GF-D8 (cell line): ENCODE results near the gene CPNE6.

Source experiments
- DNase-seq: peaks from one replicate; lab custom pipeline; 2025; lab: John Stamatoyannopoulos, UW

The CPNE6 gene

DNA sequence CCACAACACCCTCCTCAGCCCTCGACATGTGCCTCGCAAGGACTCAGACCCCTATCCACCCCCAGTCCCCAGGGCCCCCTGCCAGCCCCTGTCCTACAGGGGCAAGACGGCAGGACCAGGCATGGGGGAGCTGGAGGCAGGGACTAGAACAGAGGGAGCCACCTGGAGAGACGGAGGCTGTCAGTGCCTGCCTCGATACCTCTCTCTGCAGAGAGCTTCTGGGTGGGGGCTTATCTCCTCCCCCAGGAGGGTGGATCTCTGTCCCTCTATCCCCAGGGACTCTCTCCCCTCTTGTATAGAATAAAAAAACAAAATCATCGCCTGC is 2.0 kb upstream of the CPNE6 start:
- DNase-seq = no peak

DNA sequence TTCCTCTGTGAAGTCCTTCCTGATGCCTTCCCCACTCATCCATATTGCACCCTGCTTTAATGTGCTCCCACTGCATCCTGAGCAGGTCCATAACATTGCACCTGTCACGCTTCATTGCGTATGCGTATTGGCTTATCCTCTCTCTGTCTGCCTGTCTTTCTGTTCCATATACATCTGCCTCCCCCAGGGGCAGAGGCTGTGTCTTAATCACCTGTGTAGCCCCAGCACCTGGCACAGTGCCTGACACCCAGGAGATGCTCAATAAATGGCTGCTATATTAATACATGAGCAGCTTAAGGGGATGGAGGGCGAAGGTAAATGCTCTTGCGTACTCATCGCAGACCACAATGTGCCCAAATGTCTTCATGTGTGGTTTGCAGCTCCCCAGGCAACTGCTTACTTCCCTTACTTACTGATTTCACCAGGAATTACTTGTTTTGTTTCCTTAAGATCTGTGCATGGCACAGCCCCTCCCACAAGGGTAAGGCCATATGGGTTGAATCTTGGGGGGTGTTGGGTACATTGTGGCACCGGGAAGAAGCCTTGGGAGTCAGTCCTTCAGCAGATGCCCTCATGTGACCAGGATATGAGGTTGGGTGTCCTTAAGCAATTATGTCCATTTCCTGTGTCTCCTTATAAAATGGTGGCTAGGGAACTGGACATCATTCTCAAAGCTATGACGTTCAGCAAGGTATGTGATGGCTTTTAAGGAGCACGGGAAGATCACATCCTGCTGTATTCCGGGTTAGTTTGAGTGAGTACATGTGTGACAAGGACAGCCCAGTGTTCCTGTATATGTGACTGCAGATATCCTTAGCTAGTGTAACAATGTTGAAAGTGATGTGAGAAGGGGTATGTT is 848 bp upstream of the CPNE6 start:
- DNase-seq = no peak

- DNase-seq = no peak
Measured at GRCh38 chr14:24071836-24072430, 571 bp downstream of the CPNE6 start.

- no peak for DNase-seq
Measured at GRCh38 chr14:24072436-24072835, 1.1 kb downstream of the CPNE6 start.

DNA sequence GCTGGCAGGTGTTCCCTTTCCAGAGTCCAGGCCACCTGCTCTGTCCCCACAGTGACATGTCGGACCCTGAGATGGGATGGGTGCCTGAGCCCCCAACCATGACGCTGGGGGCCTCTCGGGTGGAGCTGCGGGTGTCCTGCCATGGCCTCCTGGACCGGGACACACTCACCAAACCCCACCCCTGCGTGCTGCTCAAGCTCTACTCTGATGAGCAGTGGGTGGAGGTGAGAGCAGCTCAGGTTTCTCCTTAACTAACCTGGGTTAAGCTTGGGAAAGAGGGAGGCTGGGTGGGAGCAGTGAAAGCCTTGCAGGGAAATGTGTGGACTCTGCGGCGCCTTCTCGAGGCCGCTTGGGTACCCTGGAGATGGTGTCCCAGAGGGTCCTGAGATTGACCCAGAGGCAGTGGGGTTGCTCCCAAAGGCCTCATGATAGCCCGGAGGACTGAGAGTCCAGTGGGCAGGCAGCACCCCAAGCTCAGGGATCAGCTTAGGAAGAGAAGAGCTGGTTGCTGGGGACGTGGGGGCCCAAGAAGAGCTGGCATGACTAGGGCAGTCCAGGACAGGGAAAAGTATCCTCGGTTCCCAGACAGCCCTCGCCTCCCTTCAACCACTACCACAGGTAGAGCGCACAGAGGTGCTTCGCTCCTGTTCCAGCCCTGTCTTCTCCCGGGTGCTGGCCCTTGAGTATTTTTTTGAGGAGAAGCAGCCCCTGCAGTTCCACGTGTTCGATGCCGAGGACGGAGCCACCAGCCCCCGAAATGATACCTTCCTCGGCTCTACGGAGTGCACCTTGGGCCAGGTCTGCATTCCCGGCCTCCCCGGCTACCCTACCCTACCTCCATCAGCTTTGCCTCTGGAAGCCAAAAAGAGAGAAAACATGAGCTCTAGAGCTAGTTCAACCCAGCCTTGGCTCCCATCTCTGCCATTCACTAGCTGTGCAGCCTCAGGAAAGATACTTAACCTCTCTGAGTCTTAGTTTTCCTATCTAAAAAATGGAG is 1.8 kb downstream of the CPNE6 start:
- no peak for DNase-seq

GRCh38 chr14:24074625-24075484 is 3.5 kb downstream of the CPNE6 start:
- no peak for DNase-seq

DNA sequence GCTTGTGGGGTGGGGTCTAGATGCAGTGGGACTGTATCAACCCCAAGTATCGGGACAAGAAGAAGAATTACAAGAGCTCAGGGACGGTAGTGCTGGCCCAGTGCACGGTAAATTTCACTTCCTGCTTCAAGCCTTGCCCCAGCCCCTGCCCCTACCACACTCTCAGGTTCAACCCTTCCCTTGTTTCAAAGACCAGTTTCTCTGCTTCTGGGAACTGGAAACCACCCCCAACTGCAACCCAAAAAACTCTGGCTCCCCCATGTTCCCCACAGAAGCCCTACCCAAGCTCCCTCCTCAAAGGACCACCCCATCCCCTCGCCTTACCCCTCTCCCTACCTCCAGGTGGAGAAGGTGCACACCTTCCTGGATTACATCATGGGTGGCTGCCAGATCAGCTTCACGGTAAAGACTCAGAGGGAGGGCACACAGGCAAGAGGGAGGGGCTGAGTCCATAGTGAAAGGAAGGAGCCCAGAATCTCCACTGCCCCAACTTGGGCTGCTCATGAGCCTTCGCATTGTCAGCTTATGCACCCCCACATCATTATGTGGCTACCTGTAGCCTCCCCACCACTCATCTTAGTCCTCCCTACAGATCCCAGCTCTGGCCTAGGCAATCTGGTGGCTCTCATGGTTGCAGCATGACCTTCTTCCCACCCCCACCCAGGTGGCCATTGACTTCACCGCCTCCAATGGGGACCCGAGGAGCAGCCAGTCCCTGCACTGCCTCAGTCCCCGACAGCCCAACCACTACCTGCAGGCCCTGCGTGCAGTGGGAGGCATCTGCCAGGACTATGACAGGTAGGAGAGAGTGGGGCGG is 4.3 kb downstream of the CPNE6 start:
- no peak for DNase-seq

DNA sequence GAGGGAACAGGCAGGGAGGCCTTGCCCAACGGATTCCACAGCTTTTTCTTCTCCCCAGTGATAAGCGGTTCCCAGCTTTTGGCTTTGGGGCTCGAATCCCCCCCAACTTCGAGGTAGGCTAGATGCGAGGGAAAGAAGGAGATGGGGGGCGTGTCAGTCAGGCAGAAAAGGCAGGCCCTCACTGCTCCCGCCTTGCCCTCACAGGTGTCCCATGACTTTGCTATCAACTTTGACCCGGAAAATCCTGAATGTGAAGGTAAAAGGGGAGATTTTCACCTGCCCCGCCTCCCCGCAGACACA is 4.9 kb downstream of the CPNE6 start:
- DNase-seq = no peak

DNA sequence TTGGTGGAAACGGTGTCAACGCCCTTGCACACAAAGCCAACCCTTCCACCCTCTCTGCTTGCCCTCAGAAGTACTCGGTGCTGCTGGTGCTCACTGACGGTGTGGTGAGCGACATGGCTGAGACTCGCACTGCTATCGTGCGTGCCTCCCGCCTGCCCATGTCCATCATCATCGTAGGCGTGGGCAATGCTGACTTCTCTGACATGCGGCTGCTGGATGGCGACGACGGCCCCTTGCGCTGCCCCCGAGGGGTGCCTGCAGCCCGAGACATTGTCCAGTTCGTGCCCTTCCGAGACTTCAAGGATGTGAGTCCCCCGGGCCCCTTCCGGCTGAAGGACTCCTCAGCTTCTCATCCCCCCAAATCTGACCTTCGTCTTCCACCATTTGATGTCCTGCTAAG is 5.7 kb downstream of the CPNE6 start:
- no peak for DNase-seq

- no peak for DNase-seq
Measured at GRCh38 chr14:24078146-24078545, 6.8 kb downstream of the CPNE6 start.

- DNase-seq = no peak
Measured at GRCh38 chr14:24079491-24080141, 8.3 kb downstream of the CPNE6 start.

GRCh38 chr14:24080142-24080530 is 8.8 kb downstream of the CPNE6 start:
- DNase-seq = no peak

- no peak for DNase-seq
Measured at GRCh38 chr14:24080888-24081738, 9.8 kb downstream of the CPNE6 start.

DNA sequence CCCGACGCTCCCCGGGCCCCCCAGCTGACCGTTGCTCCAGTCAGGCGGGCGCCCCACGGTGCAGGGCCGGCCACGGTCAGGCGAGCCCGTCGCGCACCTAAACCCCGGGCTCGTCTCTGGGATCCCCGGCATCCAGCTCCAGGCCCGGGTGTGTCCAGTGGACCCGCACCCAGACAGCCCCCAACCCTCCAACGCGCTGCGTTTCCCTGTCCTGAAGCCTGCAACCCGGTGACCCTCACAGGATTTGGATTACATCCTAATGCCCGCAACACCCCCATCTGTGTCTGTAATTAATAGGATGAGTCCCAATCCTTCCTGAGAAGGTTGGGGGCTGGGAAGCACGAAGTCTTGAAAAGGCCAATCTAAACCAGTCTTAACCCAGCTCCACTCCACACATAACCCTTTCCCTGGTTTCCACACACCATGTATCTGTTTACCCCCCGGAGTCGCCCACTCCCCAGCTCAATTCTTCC is 10.4 kb downstream of the CPNE6 start:
- no peak for DNase-seq

GRCh38 chr14:24082411-24083080 is 11.2 kb downstream of the CPNE6 start:
- DNase-seq = no peak

DNA sequence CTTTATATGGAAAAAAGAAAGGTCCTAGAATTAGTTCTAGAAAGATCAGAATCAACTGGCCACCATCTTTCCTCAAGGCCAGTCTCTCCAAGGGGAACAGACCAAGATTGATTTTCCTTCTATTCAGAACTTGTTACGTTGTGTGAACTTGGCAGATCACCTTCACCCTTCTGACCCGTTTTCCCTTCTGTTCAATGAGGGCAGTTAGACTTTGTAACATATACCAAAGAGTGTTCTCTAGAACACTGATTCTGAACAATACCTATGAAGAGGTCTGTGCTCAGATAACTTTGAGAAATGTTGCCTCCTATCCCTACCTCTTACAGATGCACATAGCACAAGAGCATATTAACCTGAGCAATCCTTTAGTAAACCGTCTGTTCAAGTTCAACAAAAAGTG is 12.1 kb downstream of the CPNE6 start:
- DNase-seq = no peak

GRCh38 chr14:24084440-24084839 is 13.1 kb downstream of the CPNE6 start:
- DNase-seq = no peak

DNA sequence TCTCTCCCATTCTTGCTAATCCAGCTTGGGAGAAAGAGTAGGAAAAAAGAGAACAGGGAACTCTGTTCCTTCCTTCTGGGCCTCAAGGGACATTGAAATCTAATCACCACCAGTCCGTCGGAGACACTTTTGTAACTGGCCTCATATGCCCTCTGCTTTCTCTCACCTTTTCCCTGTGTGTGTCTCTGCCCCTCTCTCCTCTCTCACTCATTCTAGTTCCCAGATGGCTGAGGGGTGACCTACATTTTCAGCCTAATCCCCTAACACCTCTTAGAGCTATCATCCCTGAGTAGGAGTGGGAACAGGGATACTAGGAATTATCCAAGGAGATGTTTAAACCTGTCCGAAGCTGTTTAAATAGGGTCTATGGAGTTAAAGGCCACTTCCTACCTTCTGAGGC is 13.9 kb downstream of the CPNE6 start:
- no peak for DNase-seq
